MM.1S (cell line): ENCODE data around the gene ETV7.

ENCODE experiments used
- EZH2 ChIP-seq: fragments of 300-600 bp; sonication (generic); optimal IDR thresholded peaks from 2 replicates; pipeline ENCODE3; 2017; ENCODE audit warnings: low read depth, mild to moderate bottlenecking, antibody characterized with exemption, low read length, mixed read lengths
- EZH2phosphoT487 ChIP-seq: fragments of 300-600 bp; sonication (generic); IDR thresholded peaks from 2 replicates; pipeline ENCODE4 v1.6.1; 2018; ENCODE audit warnings: antibody characterized with exemption, low read length
- TF ChIP-seq, protein P1 (sequence below): fragments of 300-600 bp; sonication (generic); IDR thresholded peaks from 2 replicates; pipeline ENCODE4 v1.5.1; 2016; ENCODE audit warnings: antibody characterized with exemption, low read length, mixed read lengths

DNA sequence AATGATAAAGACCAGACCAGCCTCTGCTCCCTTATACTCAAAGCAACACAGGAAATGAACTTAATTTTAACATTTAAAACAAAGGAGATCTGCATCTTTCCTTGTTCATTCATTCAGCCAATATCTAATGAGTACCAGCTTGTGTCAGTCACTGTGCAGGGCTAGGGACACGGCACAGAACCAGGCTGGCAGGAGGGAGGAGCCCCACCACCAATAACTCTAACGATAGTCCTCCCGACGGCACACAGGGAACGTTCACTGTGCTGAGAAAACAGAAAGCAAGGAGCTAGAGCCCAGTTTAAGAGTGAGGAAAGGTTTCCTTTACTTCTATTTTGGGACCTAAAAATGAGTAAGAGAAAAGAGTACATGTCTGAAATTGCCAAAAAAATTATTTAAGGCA lies 9.9 kb downstream of the ETV7 start:
- TF ChIP-seq EZH2 = no peak
- TF ChIP-seq, protein P1, sequence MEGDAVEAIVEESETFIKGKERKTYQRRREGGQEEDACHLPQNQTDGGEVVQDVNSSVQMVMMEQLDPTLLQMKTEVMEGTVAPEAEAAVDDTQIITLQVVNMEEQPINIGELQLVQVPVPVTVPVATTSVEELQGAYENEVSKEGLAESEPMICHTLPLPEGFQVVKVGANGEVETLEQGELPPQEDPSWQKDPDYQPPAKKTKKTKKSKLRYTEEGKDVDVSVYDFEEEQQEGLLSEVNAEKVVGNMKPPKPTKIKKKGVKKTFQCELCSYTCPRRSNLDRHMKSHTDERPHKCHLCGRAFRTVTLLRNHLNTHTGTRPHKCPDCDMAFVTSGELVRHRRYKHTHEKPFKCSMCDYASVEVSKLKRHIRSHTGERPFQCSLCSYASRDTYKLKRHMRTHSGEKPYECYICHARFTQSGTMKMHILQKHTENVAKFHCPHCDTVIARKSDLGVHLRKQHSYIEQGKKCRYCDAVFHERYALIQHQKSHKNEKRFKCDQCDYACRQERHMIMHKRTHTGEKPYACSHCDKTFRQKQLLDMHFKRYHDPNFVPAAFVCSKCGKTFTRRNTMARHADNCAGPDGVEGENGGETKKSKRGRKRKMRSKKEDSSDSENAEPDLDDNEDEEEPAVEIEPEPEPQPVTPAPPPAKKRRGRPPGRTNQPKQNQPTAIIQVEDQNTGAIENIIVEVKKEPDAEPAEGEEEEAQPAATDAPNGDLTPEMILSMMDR = no peak
- TF ChIP-seq EZH2phosphoT487 = no peak
